ENCODE measurements around the gene PTPMT1.

The PTPMT1 gene

DNA sequence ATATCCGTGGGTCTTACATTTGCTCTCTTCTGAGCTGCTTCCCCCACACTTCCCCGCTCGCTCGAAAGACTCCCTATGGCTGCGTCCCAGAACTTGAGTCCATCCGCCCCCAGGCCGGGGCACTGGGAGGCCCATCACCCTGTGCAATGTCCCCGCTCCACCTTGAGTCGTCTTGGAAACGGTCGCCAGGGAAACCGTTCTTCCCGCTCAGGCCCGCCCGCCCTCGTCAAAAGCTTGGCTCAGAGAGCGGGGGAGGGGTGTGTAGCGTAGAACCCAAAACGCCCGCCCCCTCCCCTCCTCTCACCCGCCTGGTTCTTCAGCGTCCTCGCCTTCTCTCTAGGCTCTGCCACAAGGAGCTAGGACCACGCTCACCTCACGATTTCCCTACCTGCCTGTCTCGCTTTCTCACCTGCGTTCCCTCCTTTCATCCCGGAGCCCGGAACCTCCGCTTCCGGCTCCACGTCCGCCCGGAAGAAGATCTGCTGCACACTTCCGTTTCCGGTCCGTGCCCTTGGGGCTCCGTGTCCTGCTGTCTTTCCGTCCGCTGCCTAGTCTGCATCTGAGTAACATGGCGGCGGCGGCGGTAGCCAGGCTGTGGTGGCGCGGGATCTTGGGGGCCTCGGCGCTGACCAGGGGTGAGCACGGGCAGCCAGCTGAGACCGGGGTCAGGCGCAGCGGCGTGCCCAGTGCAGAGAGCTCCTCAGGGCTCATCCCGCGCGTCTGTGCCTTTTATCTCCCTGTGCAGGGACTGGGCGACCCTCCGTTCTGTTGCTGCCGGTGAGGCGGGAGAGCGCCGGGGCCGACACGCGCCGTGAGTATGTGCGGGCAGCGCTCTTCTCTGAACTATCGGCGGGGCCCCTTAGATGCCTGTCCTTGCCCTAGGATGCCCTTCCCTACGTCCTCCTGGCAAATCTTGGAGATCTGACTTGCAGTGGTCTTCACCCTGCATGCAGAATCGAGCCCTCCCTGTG is 13.4 kb downstream of the PTPMT1 start, which contains the start of the genes KBTBD4 and NDUFS3:
Gene KBTBD4 (minus strand): TSS at position 447 of the 971 bp plus-strand sequence. CDS start 19 bp downstream, at position 428.
Gene NDUFS3 (plus strand): TSS at position 551 of the 971 bp plus-strand sequence. CDS start 18 bp downstream, at position 569.
- peak; percentile 94 for DNase-seq (ENCODE audit: low spot score)

GRCh38 chr11:47583844-47584243 is 18.4 kb downstream of the PTPMT1 start:
- no peak for DNase-seq (ENCODE audit: low spot score)

DNA sequence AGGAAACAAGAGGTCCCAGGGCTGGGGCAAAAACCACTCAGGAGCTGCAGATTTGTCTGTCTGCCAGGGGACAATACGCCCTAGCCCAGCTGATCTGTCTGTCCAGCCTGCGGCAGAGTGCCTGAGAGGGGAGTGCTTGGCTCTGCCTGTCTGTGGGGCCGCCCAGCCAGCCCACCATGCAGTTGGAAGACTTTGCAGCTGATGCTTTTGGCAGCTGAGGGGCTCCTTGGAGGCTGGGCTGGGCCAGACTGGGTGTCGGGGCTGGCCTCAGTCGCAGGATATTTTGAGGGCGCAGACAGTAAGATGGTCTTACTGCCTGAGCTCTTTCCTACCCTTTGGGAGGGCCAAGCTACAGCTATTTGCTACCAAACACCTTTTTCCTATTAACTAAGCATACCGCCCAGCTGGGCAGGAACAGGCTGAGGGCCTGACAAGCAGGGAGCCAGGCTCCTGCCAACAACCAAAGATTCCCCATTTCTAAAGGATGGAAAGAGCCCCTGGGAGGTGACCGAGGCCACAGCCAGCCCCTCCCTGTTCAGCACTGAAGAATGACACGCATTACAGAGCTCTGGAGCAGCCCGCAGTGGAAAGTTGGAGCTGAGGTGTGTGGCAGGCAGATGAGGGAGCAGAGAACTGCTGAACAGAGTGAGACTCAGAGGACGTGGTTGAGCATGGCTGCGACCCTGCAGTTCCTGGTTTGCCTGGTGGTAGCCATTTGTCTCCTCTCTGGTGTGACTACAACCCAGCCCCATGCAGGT is 20.9 kb downstream of the PTPMT1 start, which contains the start of gene FAM180B:
Gene FAM180B (plus strand): TSS at position 581 of the 758 bp plus-strand sequence. CDS start 91 bp downstream, at position 672.
- no peak for DNase-seq (ENCODE audit: low spot score)

DNA sequence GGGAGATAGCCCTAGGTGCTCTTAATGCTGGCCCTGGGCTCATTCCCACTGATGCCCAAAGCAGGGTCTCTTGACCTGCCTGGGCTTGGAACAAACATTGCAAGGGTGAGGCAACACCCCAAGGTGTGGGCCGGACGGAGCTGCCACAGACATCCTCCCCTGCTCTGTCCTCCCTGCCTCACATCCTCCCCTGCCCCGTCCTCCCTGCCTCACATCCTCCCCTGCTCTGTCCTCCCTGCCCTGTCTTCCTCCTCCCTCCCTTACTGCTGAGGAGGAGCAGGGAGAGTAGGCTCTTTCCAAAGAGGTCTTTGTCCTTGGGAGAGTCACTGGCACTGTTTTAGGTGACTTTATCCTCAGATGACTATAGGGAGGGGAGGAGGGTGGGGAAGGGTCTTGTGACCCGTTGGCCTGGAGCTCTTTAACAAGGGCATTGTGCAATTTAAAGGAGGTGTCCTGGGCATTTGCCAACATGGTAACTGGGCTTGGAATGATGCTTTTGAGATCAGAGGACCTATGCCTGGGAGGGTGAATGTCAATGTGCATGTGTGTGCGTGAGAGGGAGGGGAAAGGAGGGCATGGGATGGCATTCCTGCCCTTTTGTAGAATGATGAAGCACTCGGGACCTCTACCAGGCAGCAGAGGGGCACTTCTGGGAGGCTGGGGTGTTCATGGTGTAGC is 21.8 kb downstream of the PTPMT1 start:
- no peak for DNase-seq (ENCODE audit: low spot score)

DNA sequence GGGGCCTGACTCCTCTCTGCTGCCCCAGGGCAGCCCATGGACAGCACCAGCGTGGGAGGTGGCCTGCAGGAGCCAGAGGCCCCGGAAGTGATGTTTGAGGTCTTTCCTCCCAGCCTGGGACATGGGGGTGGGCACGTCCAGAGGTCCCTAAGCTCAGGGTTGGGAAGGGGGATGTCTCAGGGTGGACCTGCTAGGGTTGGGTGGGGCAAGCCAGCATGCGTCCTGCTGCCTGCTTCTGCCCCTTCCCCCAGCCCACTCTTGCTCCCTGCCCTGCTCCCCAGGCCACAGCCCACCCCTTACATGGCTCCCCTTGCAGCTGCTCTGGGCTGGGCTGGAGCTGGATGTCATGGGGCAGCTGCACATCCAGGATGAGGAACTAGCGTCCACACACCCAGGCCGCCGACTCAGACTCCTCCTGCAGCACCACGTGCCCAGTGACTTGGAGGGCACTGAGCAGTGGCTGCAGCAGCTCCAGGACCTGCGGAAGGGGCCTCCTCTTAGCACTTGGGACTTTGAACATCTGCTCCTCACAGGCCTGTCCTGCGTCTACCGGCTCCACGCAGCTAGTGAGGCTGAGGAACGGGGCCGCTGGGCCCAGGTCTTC is 22.4 kb downstream of the PTPMT1 start:
- DNase-seq (ENCODE audit: low spot score): peak; percentile 78

DNA sequence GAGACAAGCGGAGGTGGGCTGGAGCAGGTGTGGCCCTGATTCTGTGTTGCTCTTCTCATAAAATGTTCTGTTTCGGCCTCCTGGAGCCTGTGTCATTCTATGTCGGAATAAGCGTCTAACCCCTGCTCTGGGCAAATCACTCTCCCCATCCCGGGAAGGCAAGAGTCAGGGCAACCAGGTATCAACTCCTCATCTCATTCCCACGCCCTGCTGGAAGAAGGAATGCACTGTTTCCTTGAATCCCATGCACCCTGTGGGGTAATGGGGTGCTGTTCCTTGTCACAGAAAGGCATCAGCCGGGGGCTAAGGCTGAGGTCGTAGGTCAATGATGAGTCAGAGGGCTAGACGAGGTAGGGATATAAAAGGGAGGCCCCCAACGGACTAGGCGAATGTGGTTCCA is 23.7 kb downstream of the PTPMT1 start:
- no peak for DNase-seq (ENCODE audit: low spot score)

DNA sequence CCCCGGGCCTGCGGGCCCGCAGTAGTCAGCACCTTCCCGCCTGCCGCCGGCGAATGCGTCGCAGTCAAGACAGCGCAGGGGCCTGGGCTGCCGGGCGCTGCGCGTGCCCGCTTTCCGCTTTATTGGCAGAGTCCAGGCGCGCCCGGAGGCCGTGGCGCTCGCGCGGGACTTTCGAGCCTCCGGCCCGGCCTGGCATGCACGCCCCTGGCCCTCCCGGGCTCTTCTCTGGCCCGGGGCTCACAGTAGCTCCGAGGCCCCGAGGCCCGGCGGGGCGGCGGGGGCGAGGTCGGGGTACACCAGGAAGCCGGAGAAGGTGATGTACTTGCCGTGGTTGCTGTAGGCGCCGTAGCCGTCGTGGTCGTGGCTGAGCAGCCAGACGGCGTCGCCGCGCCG is 24.2 kb downstream of the PTPMT1 start:
- DNase-seq (ENCODE audit: low spot score): no peak

- no peak for DNase-seq (ENCODE audit: low spot score)
Observed at GRCh38 chr11:47589977-47590861, 24.8 kb downstream of the PTPMT1 start.

GRCh38 chr11:47591764-47592163 is 26.4 kb downstream of the PTPMT1 start:
- no peak for DNase-seq (ENCODE audit: low spot score)

GRCh38 chr11:47592251-47592650 is 26.9 kb downstream of the PTPMT1 start:
- DNase-seq (ENCODE audit: low spot score): no peak

DNA sequence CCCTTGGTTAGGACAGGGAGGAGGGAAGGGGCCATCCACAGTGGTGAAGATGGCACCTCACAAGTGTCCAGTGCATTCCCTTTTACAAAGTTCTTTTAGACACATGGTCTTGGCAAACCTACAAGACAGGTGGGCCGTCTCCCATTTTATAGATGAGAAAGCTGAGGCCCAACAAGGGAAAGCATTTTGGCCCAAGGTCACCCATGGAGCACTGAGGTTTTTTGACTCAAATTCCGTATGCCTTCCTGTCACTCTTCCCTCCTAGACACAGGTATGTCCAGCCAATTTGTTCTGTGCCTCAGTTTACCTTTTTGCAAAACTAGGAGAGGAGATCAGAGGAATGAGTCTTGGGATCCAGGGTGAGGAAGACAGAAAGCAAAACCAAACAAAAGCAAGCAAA is 27.6 kb downstream of the PTPMT1 start:
- no peak for DNase-seq (ENCODE audit: low spot score)

DNA sequence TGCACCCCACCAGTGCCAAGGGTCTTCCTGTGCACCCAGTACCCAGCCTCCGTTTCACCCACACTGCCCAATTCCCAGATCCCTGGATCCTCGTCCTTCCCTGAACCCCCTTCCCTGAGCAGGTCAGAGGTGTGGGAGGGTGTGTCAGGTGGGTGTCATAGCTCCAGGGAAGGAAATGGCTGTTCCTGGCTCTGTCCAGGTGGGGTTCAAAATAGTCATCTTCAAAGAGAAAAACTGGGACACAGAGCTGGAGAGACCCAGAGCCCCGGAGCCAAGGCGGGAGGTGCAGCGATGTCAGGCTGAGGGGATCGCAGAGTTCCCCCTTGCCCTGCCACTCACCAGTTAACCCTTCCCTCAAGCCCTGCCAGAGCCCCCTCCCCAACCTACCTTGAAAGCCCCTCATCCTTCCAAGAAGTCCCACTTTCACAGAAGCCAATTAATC is 28.1 kb downstream of the PTPMT1 start:
- no peak for DNase-seq (ENCODE audit: low spot score)

DNA sequence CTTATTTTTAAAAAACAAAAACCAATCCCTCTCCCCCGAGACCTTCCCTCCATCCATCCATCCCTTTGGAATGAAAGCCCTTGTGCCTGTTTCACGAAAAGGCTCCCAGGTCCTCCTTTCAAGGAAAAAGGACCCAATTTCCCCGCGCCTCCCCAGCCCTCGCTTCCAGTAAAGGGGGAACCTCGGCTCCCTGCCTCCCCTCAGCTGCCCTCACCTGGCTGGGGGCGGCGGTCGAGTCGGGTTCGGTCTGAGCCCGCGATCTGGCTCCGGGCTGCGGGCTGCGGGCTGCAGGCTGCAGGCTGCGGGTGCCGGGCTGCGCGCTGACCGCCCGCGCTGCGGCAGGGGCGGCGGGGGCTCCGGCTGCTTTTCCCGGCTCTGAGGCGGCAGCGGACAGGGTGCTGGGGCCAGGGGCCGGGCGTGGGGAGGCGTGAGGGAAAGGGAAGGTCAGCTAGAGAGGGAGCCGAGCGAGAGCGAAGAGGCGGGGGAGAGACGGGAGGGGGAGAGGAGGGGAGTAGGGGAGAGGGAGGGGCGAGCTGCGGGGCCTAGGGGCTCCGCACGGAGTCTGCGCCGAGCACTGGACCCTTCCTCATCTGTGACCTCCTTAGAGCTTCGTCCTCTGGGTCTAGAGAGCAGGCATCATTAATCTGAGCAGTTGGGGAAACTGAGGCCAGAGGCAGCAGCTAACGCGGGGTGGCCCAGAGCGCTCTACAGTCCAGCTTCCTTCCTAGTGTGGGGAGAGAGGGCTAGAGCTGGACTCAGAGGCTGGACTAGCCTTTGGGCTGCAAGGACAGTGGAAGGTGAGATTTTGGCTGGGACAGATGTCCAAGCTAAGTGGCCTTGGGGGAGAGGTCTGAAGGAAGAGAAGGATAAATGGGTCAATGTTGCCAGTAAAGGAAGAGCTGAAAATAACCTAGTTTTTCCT is 28.8 kb downstream of the PTPMT1 start, which contains the start of gene C1QTNF4:
Gene C1QTNF4 (minus strand): TSS at position 478 of the 922 bp plus-strand sequence. CDS start 3,601 bp downstream, outside the sequence.
- no peak for DNase-seq (ENCODE audit: low spot score)

- no peak for DNase-seq (ENCODE audit: low spot score)
Observed at GRCh38 chr11:47595029-47595428, 29.6 kb downstream of the PTPMT1 start.

GRCh38 chr11:47595967-47596366 is 30.6 kb downstream of the PTPMT1 start:
- no peak for DNase-seq (ENCODE audit: low spot score)

DNA sequence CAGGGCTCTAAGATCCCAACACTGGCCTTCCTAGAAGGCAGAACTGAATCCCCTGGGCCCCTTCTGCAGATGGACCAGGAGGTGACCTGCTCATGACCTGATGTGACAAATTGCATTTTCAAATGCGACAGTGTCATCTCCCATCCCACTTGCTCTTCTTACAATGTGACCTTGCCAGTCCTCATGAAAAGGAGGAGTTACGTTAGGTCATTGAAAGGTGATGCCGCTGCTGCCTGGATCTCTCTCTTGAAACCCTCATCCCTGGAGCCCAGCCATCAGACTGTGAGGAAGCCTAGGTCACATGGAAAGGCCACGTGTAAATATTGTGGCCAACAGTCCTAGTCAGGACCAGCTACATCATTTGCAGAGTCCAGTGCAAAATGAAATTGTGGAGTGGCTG is 34.5 kb downstream of the PTPMT1 start:
- no peak for DNase-seq (ENCODE audit: low spot score)

DNA sequence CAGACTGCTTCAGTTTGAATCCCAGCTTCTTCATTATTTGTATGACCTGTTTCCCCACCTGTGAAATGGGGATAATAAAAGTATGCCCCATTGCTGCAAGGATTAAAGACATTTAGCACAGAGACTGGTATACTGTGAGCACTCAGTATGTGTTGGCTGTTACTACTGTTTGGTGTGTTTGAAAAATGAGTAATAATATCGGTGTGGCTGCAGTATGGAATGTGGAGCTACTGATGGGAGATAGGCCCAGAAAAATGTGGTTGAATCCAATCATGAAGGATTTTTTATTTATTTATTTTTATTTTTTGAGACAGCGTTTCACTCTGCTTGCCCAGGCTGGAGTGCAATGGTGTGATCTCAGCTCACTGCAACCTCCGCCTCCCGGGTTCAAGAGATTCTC is 37.9 kb downstream of the PTPMT1 start:
- no peak for DNase-seq (ENCODE audit: low spot score)

DNA sequence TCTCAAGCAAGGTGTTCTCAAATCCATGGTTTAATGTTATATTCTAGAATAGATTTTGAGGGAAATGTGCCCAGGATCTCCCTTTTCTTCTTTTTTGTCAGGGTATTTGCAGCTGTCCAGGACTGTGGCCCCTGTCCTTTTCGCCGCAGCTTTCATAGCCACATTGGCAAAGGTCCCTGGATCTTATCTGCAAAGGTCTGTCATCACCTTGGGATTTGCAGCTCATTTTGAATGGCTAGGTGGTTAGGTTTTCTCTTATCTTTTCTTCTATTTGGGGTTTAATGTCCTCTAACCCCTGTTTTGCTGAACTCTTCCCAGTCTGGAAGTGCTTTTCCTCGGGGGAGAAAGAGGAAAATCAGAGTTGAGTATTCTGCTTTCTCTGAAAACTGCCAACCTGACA is 40.5 kb downstream of the PTPMT1 start:
- DNase-seq (ENCODE audit: low spot score): no peak

DNA sequence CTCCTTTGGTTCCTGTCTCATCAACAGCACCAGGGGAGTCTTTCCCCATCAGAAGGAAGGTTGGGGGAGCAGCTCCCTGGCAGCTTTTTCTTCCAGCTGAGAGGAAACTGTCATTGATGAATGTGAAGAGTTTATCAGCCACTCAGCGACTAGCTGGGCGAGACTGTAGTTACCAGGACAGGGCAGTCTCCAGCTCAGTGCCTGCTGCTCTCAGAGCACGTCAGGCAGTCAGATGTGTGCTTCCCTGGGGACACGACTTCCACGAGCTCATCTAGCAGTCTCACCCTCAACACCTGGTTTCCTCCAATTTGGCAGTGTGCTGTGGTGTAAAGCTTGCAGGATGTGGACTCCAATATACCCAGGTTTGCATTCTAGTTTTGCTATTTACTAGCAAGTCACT is 41.3 kb downstream of the PTPMT1 start:
- DNase-seq (ENCODE audit: low spot score): no peak

All from Ammon's horn (tissue), 1 donor.